WTC11 (cell line): ENCODE measurements around the gene CELF1. TPM values are rescaled to one million over a fixed set of nuclear protein-coding genes. Genes with fewer than 3 reads are reported as not detected.

Experiments
- ATAC-seq: fragments of 200-7000 bp; cut with Tn5 transposase; 2 replicates; pipeline ENCODE4 v1.10.0; 2021; ENCODE audit warnings: mild to moderate bottlenecking, moderate library complexity
- CTCF ChIA-PET: fragments of 300-600 bp; sonication (Branson Sonifier 250); formaldehyde crosslinking; loops from one replicate; lab custom pipeline; 2021; ENCODE audit warnings: antibody characterized with exemption; lab: Charles Lee
- POLR2A ChIA-PET: fragments of 350-600 bp; sonication (Branson Sonifier 250); formaldehyde crosslinking; loops from one replicate; lab custom pipeline; 2021; ENCODE audit warnings: antibody characterized with exemption; lab: Charles Lee
- DNase-seq: peaks from one replicate; pipeline ENCODE4 v3.0.0; 2021; ENCODE audit warnings: low spot score
- H3K27ac Mint-ChIP-seq: 2 replicates; pipeline ENCODE4 v1.8.0; 2021; ENCODE audit warnings: mixed read lengths
- H3K27me3 Mint-ChIP-seq: 2 replicates; pipeline ENCODE4 v1.8.0; 2021; ENCODE audit warnings: low read depth, mild to moderate bottlenecking, moderate library complexity, mixed read lengths
- H3K36me3 Mint-ChIP-seq: 2 replicates; pipeline ENCODE4 v1.8.0; 2021; ENCODE audit warnings: mixed read lengths
- H3K4me1 Mint-ChIP-seq: 2 replicates; pipeline ENCODE4 v1.8.0; 2022; ENCODE audit warnings: mixed read lengths
- H3K4me3 Mint-ChIP-seq: 2 replicates; pipeline ENCODE4 v1.8.0; 2021; ENCODE audit warnings: mild to moderate bottlenecking, moderate library complexity, mixed read lengths
- H3K9me3 Mint-ChIP-seq: 2 replicates; pipeline ENCODE4 v1.8.0; 2021; ENCODE audit warnings: mixed read lengths
- EMX1 ChIP-seq: fragments of 250-450 bp; sonication (Bioruptor Pico); IDR thresholded peaks from 2 replicates; pipeline ENCODE4 v1.8.0; 2021; ENCODE audit warnings: mild to moderate bottlenecking
- ETV6 ChIP-seq: sonication (generic); formaldehyde crosslinking; IDR thresholded peaks from 2 replicates; pipeline ENCODE4 v1.8.1; 2022; ENCODE audit warnings: mild to moderate bottlenecking, missing genetic modification reagents
- JAZF1 ChIP-seq: fragments of 250-450 bp; sonication (Bioruptor Pico); IDR thresholded peaks from 2 replicates; pipeline ENCODE4 v1.9.0; 2021; ENCODE audit warnings: moderate library complexity, mild to moderate bottlenecking, inconsistent platforms
- MXD4 ChIP-seq: fragments of 250-450 bp; sonication (Bioruptor Pico); IDR thresholded peaks from 2 replicates; pipeline ENCODE4 v1.8.0; 2021; ENCODE audit warnings: mild to moderate bottlenecking, moderate library complexity, borderline replicate concordance
- OVOL2 ChIP-seq: fragments of 250-450 bp; sonication (Bioruptor Pico); IDR thresholded peaks from 2 replicates; pipeline ENCODE4 v1.9.0; 2021; ENCODE audit warnings: mild to moderate bottlenecking, borderline replicate concordance
- PRRX2 ChIP-seq: fragments of 250-450 bp; sonication (Bioruptor Pico); IDR thresholded peaks from 2 replicates; pipeline ENCODE4 v1.8.0; 2021; ENCODE audit warnings: mild to moderate bottlenecking
- RORB ChIP-seq: fragments of 250-450 bp; sonication (Bioruptor Pico); IDR thresholded peaks from 2 replicates; pipeline ENCODE4 v1.9.0; 2021; ENCODE audit warnings: mild to moderate bottlenecking
- ZBTB21 ChIP-seq: sonication (generic); formaldehyde crosslinking; IDR thresholded peaks from 2 replicates; pipeline ENCODE4 v1.8.1; 2023; ENCODE audit warnings: mild to moderate bottlenecking, missing genetic modification reagents, borderline replicate concordance
- ZNF138 ChIP-seq: sonication (generic); formaldehyde crosslinking; conservative IDR thresholded peaks from 2 replicates; pipeline ENCODE4 v1.8.1; 2022; ENCODE audit warnings: mild to moderate bottlenecking, moderate library complexity, missing genetic modification reagents
- total RNA-seq: library from RNA; stranded (reverse); gene quantifications from 3 replicates; pipeline ENCODE4 v1.2.3, GENCODE V29; 2021
- TF ChIP-seq, protein P1 (sequence below): fragments of 250-450 bp; sonication (Bioruptor Pico); IDR thresholded peaks from 2 replicates; pipeline ENCODE4 v1.9.0; 2021; ENCODE audit warnings: mild to moderate bottlenecking
- TF ChIP-seq, protein P2 (sequence below): sonication (generic); formaldehyde crosslinking; IDR thresholded peaks from 2 replicates; pipeline ENCODE4 v1.8.1; 2022; ENCODE audit warnings: low read depth, missing genetic modification reagents, borderline replicate concordance
- TF ChIP-seq, protein P3 (sequence below): sonication (generic); formaldehyde crosslinking; IDR thresholded peaks from 2 replicates; pipeline ENCODE4 v1.8.1; 2022; ENCODE audit warnings: missing genetic modification reagents, borderline replicate concordance
- TF ChIP-seq, protein P4 (sequence below): sonication (generic); formaldehyde crosslinking; IDR thresholded peaks from 2 replicates; pipeline ENCODE4 v1.8.0; 2023; ENCODE audit warnings: missing genetic modification reagents
- TF ChIP-seq, protein P5 (sequence below): fragments of 250-450 bp; sonication (Bioruptor Pico); IDR thresholded peaks from 2 replicates; pipeline ENCODE4 v1.8.0; 2021; ENCODE audit warnings: mild to moderate bottlenecking
- TF ChIP-seq, protein P6 (sequence below): sonication (generic); formaldehyde crosslinking; IDR thresholded peaks from 2 replicates; pipeline ENCODE4 v1.8.0; 2022; ENCODE audit warnings: mild to moderate bottlenecking, missing genetic modification reagents
- TF ChIP-seq, protein P7 (sequence below): sonication (generic); formaldehyde crosslinking; IDR thresholded peaks from 2 replicates; pipeline ENCODE4 v1.8.1; 2023; ENCODE audit warnings: mild to moderate bottlenecking, moderate library complexity, missing genetic modification reagents

CELF1 gene
- total RNA-seq, 1 experiment from 2014 or later = 177 TPM

DNA sequence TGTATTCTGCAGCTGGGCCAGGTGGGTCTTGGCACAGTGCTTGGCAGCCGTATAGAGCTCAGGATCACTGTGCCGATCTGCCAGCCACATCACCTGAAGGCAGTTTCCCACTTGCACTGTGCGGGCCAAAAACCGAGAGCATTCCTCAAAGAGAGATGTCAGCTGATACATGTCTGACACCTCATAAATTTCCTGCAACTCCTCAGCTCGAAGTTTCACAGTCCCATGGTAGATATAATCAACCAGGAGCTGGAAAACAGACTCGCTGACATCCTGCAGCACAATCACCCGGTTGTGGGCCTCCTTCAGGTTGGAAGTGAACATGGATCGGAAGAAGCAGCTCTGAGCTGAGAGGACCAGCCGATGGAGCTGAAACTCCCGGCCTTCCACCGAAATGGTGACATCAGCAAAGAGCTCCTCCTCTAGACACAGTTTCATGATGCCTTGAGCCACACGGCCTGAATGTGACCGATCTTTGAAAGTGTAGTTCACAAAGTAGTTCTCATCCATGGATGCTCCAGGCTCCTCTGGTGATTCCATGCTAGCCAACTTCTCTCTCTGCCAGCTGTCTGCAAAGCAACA lies 24.6 kb upstream of the CELF1 start (continued):
- TF ChIP-seq, protein P1, sequence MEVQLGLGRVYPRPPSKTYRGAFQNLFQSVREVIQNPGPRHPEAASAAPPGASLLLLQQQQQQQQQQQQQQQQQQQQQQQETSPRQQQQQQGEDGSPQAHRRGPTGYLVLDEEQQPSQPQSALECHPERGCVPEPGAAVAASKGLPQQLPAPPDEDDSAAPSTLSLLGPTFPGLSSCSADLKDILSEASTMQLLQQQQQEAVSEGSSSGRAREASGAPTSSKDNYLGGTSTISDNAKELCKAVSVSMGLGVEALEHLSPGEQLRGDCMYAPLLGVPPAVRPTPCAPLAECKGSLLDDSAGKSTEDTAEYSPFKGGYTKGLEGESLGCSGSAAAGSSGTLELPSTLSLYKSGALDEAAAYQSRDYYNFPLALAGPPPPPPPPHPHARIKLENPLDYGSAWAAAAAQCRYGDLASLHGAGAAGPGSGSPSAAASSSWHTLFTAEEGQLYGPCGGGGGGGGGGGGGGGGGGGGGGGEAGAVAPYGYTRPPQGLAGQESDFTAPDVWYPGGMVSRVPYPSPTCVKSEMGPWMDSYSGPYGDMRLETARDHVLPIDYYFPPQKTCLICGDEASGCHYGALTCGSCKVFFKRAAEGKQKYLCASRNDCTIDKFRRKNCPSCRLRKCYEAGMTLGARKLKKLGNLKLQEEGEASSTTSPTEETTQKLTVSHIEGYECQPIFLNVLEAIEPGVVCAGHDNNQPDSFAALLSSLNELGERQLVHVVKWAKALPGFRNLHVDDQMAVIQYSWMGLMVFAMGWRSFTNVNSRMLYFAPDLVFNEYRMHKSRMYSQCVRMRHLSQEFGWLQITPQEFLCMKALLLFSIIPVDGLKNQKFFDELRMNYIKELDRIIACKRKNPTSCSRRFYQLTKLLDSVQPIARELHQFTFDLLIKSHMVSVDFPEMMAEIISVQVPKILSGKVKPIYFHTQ (CRISPR knock-in tag) = no peak
- TF ChIP-seq ZNF138 (CRISPR knock-in tag) = no peak

DNA sequence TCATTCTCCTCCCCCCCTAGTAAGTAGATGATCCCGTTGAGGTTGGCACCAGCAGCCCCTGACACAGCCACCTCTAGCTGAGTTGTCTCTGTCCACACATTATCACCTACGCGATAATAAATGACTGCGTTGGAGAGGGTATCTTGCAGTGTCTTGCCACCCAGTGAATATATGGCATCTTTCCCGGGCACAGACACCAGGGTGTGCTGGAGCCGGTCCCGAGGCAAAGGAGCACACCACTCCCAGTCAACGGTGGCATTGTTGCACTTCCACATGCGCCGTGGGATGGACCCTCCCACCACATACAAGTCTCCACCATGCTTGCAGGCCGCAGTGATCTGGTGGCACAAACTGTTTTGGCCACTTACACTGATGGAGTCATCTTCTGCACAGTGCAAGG lies 20.4 kb upstream of the CELF1 start:
- Mint-ChIP-seq H3K4me3 (no peak overlapping the region), H3K27ac (no peak overlapping the region), H3K27me3 (no peaks in the 10 kb centered on the region), H3K9me3 (no peaks in the 10 kb centered on the region), H3K4me1 (peaks cover 12% of the 10 kb centered on the region), H3K36me3 (peaks cover 67% of the 10 kb centered on the region)
- ChIA-PET CTCF (no interaction called here), POLR2A (no interaction called here)
- ATAC-seq (no peak), DNase-seq (no peak)
- TF ChIP-seq RORB = no peak

DNA sequence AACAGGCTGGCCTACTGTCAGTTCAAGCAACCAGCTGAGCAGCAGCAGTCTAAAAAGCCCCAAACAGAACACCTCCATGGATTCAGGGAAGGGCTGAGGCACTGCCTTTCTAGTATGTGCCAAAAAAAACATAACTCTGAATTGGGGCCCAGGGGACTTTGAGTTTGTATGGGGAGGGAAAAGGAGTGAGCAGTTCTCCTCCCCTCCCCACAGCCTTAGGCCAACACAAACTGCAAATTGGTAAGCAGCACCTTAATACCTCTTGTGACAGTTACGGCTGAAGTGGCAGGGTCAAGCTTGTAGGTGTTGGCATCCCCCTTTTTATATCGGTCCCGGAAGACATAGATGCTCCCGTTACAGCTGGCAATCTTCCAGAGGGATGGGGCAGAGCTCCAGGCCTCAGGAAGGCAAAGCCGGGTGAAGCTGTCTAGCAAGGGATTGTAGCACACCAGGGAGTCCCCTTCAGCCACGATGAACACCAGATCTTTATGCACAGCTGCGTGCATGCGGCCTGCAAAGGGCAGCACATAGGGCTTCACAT lies 19.9 kb upstream of the CELF1 start:
- Mint-ChIP-seq H3K27me3 (no peaks in the 10 kb centered on the region), H3K9me3 (no peaks in the 10 kb centered on the region), H3K4me1 (peaks cover 8% of the 10 kb centered on the region), H3K27ac (no peak overlapping the region), H3K36me3 (peaks cover 67% of the 10 kb centered on the region), H3K4me3 (no peak overlapping the region)
- DNase-seq (no peak), ATAC-seq (no peak)
- CTCF ChIA-PET = no interaction called here
- POLR2A ChIA-PET = interaction anchor here (0.6 kb wide), 1 partner anchor 36 kb away, joined by 7 read pairs; no protein-coding TSS in a partner anchor
- TF ChIP-seq OVOL2 (CRISPR knock-in tag) = no peak
- no peak for TF ChIP-seq PRRX2 (CRISPR knock-in tag)
- TF ChIP-seq, protein P2, sequence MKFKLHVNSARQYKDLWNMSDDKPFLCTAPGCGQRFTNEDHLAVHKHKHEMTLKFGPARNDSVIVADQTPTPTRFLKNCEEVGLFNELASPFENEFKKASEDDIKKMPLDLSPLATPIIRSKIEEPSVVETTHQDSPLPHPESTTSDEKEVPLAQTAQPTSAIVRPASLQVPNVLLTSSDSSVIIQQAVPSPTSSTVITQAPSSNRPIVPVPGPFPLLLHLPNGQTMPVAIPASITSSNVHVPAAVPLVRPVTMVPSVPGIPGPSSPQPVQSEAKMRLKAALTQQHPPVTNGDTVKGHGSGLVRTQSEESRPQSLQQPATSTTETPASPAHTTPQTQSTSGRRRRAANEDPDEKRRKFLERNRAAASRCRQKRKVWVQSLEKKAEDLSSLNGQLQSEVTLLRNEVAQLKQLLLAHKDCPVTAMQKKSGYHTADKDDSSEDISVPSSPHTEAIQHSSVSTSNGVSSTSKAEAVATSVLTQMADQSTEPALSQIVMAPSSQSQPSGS (CRISPR knock-in tag) = no peak
- TF ChIP-seq, protein P3, sequence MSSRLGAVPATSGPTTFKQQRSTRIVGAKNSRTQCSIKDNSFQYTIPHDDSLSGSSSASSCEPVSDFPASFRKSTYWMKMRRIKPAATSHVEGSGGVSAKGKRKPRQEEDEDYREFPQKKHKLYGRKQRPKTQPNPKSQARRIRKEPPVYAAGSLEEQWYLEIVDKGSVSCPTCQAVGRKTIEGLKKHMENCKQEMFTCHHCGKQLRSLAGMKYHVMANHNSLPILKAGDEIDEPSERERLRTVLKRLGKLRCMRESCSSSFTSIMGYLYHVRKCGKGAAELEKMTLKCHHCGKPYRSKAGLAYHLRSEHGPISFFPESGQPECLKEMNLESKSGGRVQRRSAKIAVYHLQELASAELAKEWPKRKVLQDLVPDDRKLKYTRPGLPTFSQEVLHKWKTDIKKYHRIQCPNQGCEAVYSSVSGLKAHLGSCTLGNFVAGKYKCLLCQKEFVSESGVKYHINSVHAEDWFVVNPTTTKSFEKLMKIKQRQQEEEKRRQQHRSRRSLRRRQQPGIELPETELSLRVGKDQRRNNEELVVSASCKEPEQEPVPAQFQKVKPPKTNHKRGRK (CRISPR knock-in tag) = no peak
- TF ChIP-seq, protein P4, sequence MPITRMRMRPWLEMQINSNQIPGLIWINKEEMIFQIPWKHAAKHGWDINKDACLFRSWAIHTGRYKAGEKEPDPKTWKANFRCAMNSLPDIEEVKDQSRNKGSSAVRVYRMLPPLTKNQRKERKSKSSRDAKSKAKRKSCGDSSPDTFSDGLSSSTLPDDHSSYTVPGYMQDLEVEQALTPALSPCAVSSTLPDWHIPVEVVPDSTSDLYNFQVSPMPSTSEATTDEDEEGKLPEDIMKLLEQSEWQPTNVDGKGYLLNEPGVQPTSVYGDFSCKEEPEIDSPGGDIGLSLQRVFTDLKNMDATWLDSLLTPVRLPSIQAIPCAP (CRISPR knock-in tag) = no peak
- TF ChIP-seq ETV6 (CRISPR knock-in tag) = no peak
- no peak for TF ChIP-seq JAZF1
- TF ChIP-seq MXD4 (CRISPR knock-in tag) = no peak
- TF ChIP-seq EMX1 (CRISPR knock-in tag) = no peak
- TF ChIP-seq, protein P5, sequence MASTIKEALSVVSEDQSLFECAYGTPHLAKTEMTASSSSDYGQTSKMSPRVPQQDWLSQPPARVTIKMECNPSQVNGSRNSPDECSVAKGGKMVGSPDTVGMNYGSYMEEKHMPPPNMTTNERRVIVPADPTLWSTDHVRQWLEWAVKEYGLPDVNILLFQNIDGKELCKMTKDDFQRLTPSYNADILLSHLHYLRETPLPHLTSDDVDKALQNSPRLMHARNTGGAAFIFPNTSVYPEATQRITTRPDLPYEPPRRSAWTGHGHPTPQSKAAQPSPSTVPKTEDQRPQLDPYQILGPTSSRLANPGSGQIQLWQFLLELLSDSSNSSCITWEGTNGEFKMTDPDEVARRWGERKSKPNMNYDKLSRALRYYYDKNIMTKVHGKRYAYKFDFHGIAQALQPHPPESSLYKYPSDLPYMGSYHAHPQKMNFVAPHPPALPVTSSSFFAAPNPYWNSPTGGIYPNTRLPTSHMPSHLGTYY (CRISPR knock-in tag) = no peak
- TF ChIP-seq, protein P6, sequence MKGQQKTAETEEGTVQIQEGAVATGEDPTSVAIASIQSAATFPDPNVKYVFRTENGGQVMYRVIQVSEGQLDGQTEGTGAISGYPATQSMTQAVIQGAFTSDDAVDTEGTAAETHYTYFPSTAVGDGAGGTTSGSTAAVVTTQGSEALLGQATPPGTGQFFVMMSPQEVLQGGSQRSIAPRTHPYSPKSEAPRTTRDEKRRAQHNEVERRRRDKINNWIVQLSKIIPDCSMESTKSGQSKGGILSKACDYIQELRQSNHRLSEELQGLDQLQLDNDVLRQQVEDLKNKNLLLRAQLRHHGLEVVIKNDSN = no peak
- TF ChIP-seq ZBTB21 = no peak
- TF ChIP-seq, protein P7, sequence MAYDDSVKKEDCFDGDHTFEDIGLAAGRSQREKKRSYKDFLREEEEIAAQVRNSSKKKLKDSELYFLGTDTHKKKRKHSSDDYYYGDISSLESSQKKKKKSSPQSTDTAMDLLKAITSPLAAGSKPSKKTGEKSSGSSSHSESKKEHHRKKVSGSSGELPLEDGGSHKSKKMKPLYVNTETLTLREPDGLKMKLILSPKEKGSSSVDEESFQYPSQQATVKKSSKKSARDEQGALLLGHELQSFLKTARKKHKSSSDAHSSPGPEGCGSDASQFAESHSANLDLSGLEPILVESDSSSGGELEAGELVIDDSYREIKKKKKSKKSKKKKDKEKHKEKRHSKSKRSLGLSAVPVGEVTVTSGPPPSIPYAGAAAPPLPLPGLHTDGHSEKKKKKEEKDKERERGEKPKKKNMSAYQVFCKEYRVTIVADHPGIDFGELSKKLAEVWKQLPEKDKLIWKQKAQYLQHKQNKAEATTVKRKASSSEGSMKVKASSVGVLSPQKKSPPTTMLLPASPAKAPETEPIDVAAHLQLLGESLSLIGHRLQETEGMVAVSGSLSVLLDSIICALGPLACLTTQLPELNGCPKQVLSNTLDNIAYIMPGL (CRISPR knock-in tag) = no peak
